ENCODE data around the gene PLEKHG2. TPM values are rescaled to one million over a fixed set of nuclear protein-coding genes. Genes with fewer than 3 reads are reported as not detected.
"Not testable (repeated sequence)": the region's sequence is repeated elsewhere in the genome, so short reads cannot be mapped to it uniquely, and the experiment has no call there.

Gene PLEKHG2
- total RNA-seq, 3 donors from 2014 or later, result 6.5 to 26.7 (median 17.9) TPM

DNA sequence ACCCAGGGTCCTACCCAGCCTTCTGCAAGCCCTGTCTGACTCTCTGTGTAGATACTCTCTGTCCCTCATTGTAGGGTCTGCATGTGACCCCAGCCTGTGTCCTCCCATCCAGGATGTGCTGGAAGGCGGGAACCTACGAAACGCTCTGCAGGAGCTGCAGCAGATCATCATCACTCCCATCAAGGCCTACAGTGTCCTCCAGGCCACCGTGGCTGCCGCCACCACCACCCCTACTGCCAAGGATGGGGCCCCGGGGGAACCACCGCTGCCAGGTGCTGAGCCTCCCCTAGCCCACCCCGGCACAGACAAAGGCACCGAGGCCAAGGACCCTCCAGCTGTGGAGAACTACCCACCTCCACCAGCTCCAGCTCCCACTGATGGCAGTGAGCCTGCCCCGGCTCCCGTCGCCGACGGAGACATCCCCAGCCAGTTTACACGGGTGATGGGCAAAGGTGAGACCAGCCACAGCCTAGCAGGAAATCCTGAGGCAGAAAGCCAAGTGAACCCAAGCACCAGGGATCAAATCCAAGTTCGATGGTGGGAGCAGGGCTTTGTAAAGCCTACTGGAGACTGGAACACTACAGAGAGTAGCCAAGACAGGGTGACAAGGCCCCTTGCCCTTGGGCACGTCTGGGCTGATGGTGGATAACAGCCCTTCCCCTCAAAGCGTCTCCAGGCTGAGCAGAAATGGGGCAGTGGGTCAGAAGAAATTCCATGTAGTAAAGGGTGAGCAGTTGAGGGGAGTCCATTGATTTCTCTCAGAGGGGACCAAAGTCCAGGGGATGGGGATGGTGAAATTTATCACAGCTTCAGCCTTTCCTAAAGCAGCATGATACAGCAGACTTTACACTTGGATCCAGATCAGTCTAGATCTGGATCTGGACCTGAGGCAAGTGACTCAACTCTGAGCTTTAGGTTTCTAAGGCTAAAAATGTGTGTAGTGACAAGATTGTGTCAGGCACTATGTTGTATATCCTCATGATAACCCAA lies 34.8 kb upstream of the PLEKHG2 start:
- ATAC-seq, result no peak
- Histone ChIP-seq H3K4me1 (ENCODE audit: low read depth) (no peaks in the 10 kb centered on the region), H3K9me3 (no peaks in the 10 kb centered on the region), H3K36me3 (ENCODE audit: low read depth) (peaks cover 31% of the 10 kb centered on the region), H3K4me3 (no peak overlapping the region)
- TF ChIP-seq, protein P1, sequence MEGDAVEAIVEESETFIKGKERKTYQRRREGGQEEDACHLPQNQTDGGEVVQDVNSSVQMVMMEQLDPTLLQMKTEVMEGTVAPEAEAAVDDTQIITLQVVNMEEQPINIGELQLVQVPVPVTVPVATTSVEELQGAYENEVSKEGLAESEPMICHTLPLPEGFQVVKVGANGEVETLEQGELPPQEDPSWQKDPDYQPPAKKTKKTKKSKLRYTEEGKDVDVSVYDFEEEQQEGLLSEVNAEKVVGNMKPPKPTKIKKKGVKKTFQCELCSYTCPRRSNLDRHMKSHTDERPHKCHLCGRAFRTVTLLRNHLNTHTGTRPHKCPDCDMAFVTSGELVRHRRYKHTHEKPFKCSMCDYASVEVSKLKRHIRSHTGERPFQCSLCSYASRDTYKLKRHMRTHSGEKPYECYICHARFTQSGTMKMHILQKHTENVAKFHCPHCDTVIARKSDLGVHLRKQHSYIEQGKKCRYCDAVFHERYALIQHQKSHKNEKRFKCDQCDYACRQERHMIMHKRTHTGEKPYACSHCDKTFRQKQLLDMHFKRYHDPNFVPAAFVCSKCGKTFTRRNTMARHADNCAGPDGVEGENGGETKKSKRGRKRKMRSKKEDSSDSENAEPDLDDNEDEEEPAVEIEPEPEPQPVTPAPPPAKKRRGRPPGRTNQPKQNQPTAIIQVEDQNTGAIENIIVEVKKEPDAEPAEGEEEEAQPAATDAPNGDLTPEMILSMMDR (IDR thresholded peaks at IDR 0.05), result no peak
- intact Hi-C loops (cut with DNase I, micrococcal nuclease), result no loop called here
- DNase-seq, result no peak

DNA sequence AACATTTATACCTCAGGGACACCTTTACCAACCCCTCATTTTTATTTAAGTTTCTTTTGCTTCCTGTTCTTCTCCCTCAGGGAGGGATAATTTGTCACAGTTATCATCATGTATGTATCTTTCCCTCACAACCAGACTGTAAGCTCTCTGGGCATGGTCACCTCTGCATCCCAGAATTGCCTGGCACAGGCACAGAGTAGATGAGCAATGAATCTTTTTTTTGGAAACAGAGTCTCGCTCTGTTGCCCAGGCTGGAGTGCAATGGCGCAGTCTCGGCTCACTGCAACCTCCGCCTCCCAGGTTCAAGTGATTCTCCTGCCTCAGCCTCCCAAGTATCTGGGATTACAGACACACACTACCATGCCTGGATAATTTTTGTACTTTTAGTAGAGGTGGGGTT lies 33.1 kb upstream of the PLEKHG2 start:
- H3K9me3 ChIP-seq; intact Hi-C loops (cut with DNase I, micrococcal nuclease); H3K4me1 ChIP-seq (ENCODE audit: low read depth); H3K4me3 ChIP-seq; ATAC-seq; DNase-seq: not testable (repeated sequence)
- H3K36me3 ChIP-seq (ENCODE audit: low read depth), result peaks cover 31% of the 10 kb centered on the region

DNA sequence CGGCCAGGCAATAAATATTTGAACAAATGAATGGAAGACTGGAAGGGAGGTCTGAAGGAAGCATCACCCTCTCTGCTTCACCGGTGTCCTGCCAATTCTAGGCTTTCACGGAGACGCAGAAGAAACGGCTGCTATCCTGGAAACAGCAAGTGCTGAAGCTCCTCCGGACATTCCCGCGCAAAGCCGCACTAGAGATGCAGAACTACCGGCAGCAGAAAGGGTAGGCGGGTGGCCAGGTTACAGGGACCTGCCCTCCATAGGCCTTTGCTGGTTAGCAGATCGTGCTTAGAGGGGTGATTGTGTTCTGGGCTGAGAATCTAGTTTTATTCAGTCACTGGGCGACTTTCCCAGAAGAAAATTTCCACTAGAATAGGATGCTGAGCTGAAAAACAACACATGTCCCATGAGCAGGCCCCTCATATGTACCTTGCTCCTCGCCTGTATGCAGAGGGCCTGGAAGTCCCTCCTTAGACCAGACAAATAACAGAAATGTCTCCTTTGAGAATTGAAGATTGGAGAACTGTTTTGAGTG lies 32.5 kb upstream of the PLEKHG2 start:
- TF ChIP-seq, protein P1 (IDR thresholded peaks at IDR 0.05), result no peak
- Histone ChIP-seq H3K4me1 (ENCODE audit: low read depth) (no peaks in the 10 kb centered on the region), H3K4me3 (no peak overlapping the region), H3K9me3 (no peaks in the 10 kb centered on the region), H3K36me3 (ENCODE audit: low read depth) (peaks cover 31% of the 10 kb centered on the region)
- ATAC-seq (no peak), DNase-seq (no peak)
- intact Hi-C loops (cut with DNase I, micrococcal nuclease), result no loop called here

DNA sequence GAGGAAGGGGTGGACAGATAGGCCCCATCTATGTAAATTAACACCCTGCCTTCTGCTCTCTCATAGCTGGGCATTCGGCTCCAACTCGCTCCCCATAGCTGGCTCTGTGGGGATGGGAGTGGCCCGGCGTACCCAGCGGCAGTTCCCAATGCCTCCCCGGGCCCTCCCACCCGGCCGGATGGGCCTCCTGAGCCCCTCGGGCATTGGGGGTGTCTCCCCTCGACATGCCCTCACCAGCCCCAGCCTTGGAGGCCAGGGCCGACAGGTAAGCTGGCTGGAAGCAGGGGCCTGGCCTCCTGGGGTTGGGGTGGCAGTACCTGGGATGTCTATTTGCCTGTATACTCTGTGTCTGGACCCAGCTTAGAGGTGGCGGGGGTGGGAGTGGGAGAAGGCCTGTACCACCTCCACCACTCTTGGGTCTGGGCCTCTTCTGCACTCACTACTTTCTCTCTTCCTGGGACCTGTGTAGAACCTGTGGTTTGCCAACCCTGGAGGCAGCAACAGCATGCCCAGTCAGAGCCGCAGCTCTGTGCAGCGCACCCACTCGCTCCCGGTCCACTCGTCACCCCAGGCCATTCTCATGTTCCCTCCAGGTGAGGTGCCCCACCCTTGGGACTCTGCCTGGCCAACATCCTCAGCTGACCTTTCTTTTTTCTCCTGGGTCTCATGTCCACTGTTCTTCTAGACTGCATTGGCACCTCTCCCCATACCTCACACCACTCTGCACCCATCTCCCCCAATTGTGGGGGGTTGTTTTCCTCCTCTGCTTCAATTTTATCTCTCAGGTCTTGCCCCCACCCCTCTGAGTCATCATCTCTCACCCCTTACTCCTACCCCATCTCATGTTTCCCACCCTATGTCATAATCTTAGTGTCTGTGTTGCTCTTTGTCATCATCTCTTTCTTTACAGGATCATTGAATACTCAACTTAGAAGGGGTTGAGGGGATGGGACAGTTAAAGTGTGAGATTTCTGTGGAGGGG lies 31.7 kb upstream of the PLEKHG2 start:
- H3K4me3 ChIP-seq, result no peak overlapping the region
- TF ChIP-seq, protein P1 (IDR thresholded peaks at IDR 0.05), result no peak
- ATAC-seq (no peak), DNase-seq (no peak)
- H3K4me1 ChIP-seq (ENCODE audit: low read depth), result no peaks in the 10 kb centered on the region
- intact Hi-C loops (cut with DNase I, micrococcal nuclease), result no loop called here
- H3K9me3 ChIP-seq, result no peaks in the 10 kb centered on the region
- peaks cover 33% of the 10 kb centered on the region for H3K36me3 ChIP-seq (ENCODE audit: low read depth)

DNA sequence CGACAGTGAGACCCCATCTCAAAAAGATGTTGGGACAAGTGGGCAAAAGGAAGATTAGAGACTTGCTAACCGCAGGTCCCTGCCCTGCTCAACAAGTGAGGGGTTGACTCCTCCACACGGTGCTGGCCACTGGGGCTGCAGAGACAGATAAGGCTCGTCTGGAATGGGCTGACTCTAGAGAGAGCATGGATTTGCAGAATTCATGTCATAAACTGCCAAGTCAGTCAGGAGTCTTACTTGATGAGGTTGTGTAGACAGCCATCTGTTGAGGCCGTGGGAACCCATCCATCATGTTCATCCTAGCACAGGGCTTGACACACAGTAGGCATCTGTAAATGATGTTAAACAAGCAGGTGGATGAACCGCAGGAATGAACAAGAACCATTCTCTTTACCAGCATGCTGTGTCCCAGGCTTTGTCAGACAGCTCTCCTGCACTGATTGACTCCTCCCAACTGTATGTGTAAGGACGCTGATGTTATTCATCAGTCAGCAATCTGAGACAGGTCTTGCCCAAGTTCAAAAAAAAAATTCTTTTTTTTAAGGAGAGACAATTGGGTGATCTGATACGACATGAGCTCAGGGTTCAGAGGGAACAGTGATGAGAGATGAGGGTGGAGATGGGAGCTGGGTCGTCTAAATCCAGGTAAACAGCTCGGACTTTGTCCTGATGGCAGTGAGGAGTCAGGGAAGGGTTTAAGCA lies 30.4 kb upstream of the PLEKHG2 start:
- intact Hi-C loops (cut with DNase I, micrococcal nuclease), result no loop called here
- no peak overlapping the region for H3K4me3 ChIP-seq
- TF ChIP-seq, protein P1 (IDR thresholded peaks at IDR 0.05), result no peak
- no peaks in the 10 kb centered on the region for H3K9me3 ChIP-seq
- no peaks in the 10 kb centered on the region for H3K4me1 ChIP-seq (ENCODE audit: low read depth)
- peaks cover 36% of the 10 kb centered on the region for H3K36me3 ChIP-seq (ENCODE audit: low read depth)
- DNase-seq, result no peak
- ATAC-seq, result no peak

Data from mucosa of descending colon (tissue), 3 donors.